HepG2 (cell line): ENCODE measurements around the gene SKIDA1. TPM values are rescaled to one million over a fixed set of nuclear protein-coding genes. Genes with fewer than 3 reads are reported as not detected.
A peak's percentile ranks its signal among the peaks of the same experiment; 100 is the strongest.

Experiments
- AGO1 ChIP-seq: fragments of 200-400 bp; formaldehyde crosslinking; IDR thresholded peaks from 2 replicates; pipeline ENCODE4 v1.6.1; 2017; ENCODE audit warnings: mild to moderate bottlenecking, low read depth, low read length, moderate library complexity; ENCODE audit not compliant: poor library complexity, severe bottlenecking
- BCLAF1 ChIP-seq: fragments of 450-650 bp; IDR thresholded peaks from 2 replicates; pipeline ENCODE4 v1.6.1; 2017; ENCODE audit warnings: mild to moderate bottlenecking
- CBX1 ChIP-seq: IDR thresholded peaks from one replicate; pipeline ENCODE4 v1.6.1; 2016; ENCODE audit warnings: antibody characterized with exemption, low read depth
- GZF1 ChIP-seq: sonication (generic); formaldehyde crosslinking; IDR thresholded peaks from 2 replicates; pipeline ENCODE4 v1.5.1; 2020; ENCODE audit warnings: mild to moderate bottlenecking, missing genetic modification reagents
- HNF1B ChIP-seq: sonication (generic); formaldehyde crosslinking; IDR thresholded peaks from 2 replicates; pipeline ENCODE4 v1.5.1; 2020; ENCODE audit warnings: mild to moderate bottlenecking, moderate library complexity, missing genetic modification reagents
- MTERF4 ChIP-seq: sonication (generic); formaldehyde crosslinking; IDR thresholded peaks from 2 replicates; pipeline ENCODE4 v1.8.0; 2023; ENCODE audit warnings: mild to moderate bottlenecking, missing genetic modification reagents
- PRDM15 ChIP-seq: sonication (generic); formaldehyde crosslinking; IDR thresholded peaks from 2 replicates; pipeline ENCODE4 v1.4.0; 2020; ENCODE audit warnings: missing genetic modification reagents
- PREB ChIP-seq: sonication (generic); formaldehyde crosslinking; IDR thresholded peaks from 2 replicates; pipeline ENCODE4 v1.4.0; 2020; ENCODE audit warnings: missing genetic modification reagents
- SMYD3 ChIP-seq: sonication (generic); formaldehyde crosslinking; IDR thresholded peaks from 2 replicates; pipeline ENCODE4 v1.8.1; 2023; ENCODE audit warnings: mild to moderate bottlenecking, missing genetic modification reagents
- ZFAT ChIP-seq: sonication (generic); formaldehyde crosslinking; conservative IDR thresholded peaks from 2 replicates; pipeline ENCODE4 v1.8.1; 2023; ENCODE audit warnings: missing genetic modification reagents, inconsistent platforms
- ZFP36L1 ChIP-seq: sonication (generic); formaldehyde crosslinking; IDR thresholded peaks from 2 replicates; pipeline ENCODE4 v1.8.0; 2022; ENCODE audit warnings: mild to moderate bottlenecking, missing genetic modification reagents, moderate library complexity
- ZFP36L2 ChIP-seq: sonication (generic); formaldehyde crosslinking; IDR thresholded peaks from 2 replicates; pipeline ENCODE4 v1.4.0; 2020; ENCODE audit warnings: missing genetic modification reagents
- ZFY ChIP-seq: sonication (generic); formaldehyde crosslinking; IDR thresholded peaks from 2 replicates; pipeline ENCODE4 v1.4.0; 2020; ENCODE audit warnings: missing genetic modification reagents
- ZNF33A ChIP-seq: sonication (generic); formaldehyde crosslinking; IDR thresholded peaks from 2 replicates; pipeline ENCODE4 v1.5.1; 2020; ENCODE audit warnings: missing genetic modification reagents, mild to moderate bottlenecking, moderate library complexity, borderline replicate concordance
- ZNF501 ChIP-seq: sonication (generic); formaldehyde crosslinking; IDR thresholded peaks from 2 replicates; pipeline ENCODE4 v1.5.1; 2020; ENCODE audit warnings: mild to moderate bottlenecking, moderate library complexity, missing genetic modification reagents
- ZNF564 ChIP-seq: sonication (generic); formaldehyde crosslinking; IDR thresholded peaks from 2 replicates; pipeline ENCODE4 v1.8.1; 2023; ENCODE audit warnings: mild to moderate bottlenecking, missing genetic modification reagents
- ZNF704 ChIP-seq: sonication (generic); formaldehyde crosslinking; IDR thresholded peaks from 2 replicates; pipeline ENCODE4 v1.8.1; 2023; ENCODE audit warnings: mild to moderate bottlenecking, inconsistent platforms, moderate library complexity, missing genetic modification reagents, borderline replicate concordance
- ZNF780A ChIP-seq: sonication (generic); formaldehyde crosslinking; IDR thresholded peaks from 2 replicates; pipeline ENCODE4 v1.8.0; 2022; ENCODE audit warnings: mild to moderate bottlenecking, missing genetic modification reagents, moderate library complexity
- polyA plus RNA-seq, 8 experiments: library from polyadenylated mRNA; depleted of rRNA in 3 of 8; stranded (reverse) in 7 of 8; unstranded in 1 of 8; fragments of >200 nt; fragmentation: Illumina TruSeq in 4 of 8; extraction: Trizol in 4 of 8; gene quantifications; 2 replicates each; pipeline versions ENCODE4 v1.2.1 to v1.2.3, GENCODE V29; 2011 to 2016; ENCODE audit warnings: low read depth in 4 of 8, missing spikeins in 1 of 8, mixed read lengths in 1 of 8; ENCODE audit not compliant: insufficient read depth in 1 of 8
- total RNA-seq, 5 experiments: library from RNA; depleted of rRNA; stranded (reverse); fragments of >200 nt; fragmentation: Illumina TruSeq; extraction: Trizol; gene quantifications; 2 replicates each; pipeline ENCODE4 v1.2.3, GENCODE V29; 2016; ENCODE audit warnings: low read depth in 1 of 5

The SKIDA1 gene
- total and polyA plus RNA-seq, 2 of the 13 experiments (the other 11 are each of a cell fraction or from before 2014, with no cell fraction given) = 0.73 to 1.5 TPM

- TF ChIP-seq BCLAF1 = no peak
- TF ChIP-seq CBX1 = peak; percentile 95
- no peak for TF ChIP-seq GZF1 (CRISPR knock-in tag)
- peak; percentile 87 for TF ChIP-seq AGO1
- TF ChIP-seq ZNF501 (CRISPR knock-in tag) = peak; percentile 76
- TF ChIP-seq MTERF4 = peak; percentile 95
- TF ChIP-seq ZFY (CRISPR knock-in tag) = peak; percentile 49; the same call in 1 of the 2 replicates
- TF ChIP-seq PRDM15 = no peak
- TF ChIP-seq ZNF33A (CRISPR knock-in tag) = no peak
- peak; percentile 32 for TF ChIP-seq ZNF564 (CRISPR knock-in tag)
- no peak for TF ChIP-seq ZFP36L1
- 0 out of 2 replicates have a peak, but pooled peaks have one; percentile 16 for TF ChIP-seq HNF1B (CRISPR knock-in tag)
- no peak for TF ChIP-seq PREB (CRISPR knock-in tag)
- 0 out of 2 replicates have a peak, but pooled peaks have one; percentile 43 for TF ChIP-seq SMYD3 (CRISPR knock-in tag)
- TF ChIP-seq ZNF704 (CRISPR knock-in tag) = no peak
- no peak; the same call in 1 of the 2 replicates for TF ChIP-seq ZFP36L2 (CRISPR knock-in tag)
- no peak for TF ChIP-seq ZFAT (CRISPR knock-in tag)
- peak; percentile 78 for TF ChIP-seq ZNF780A (CRISPR knock-in tag)
These were observed 29.6 kb downstream of the SKIDA1 start (continued) for GRCh38 chr10:21495752-21496342.
